HL-60/S4 (cell line): Measurements from ENCODE around the gene ETFA.

Experiments used
- in situ Hi-C: fragments of 300-500 bp; cut with MboI; formaldehyde crosslinking; loops from 2 replicates; pipeline ENCODE4 v1.14.3; 2022; ENCODE audit warnings: low sequenced_read_pairs

Gene ETFA

DNA sequence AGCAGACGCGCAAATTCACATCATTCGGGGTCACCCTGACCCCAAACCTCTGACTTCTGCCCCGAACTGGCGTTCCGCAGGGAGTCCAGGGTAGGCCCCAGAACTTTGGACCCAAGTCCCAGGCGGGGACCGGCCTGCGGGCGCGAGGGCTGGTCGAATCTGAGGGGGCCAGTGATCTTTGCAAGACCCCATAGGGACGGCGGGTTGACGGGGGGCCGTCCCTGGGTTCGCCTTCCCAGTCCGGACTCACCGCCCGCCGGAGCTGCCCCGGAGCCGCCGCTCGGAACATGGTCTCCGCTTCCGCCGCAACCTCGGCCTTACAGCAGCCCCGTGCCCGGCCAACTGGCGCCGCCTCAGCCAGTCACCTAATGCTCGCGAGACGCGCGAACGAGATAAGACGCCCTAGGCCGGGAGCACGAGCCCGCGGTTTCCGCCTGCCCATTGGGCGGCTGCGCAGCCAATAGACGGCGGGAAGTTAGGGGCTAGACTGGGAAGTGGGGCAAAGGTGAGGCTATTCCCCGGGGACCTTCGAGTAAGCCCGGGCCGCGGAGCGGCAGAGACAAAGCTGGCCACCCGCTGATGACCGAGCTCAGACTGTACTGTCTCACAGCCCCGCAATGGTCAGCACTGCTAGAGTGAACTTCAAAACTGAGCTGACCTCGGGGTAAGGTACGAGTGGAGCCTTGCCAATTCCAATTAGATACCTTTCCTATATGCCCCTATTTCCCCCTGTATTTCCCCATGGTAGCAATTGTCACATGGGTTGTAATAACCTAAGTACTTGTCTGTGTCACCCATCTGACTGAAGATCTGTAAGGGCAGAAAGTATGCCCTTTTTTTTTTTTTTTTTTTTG is at the start of gene ETFA:
Gene ETFA (minus strand): TSS at position 370 of the 854 bp plus-strand sequence. CDS start 81 bp downstream, at position 289.
- in situ Hi-C loops, result no loop called here

DNA sequence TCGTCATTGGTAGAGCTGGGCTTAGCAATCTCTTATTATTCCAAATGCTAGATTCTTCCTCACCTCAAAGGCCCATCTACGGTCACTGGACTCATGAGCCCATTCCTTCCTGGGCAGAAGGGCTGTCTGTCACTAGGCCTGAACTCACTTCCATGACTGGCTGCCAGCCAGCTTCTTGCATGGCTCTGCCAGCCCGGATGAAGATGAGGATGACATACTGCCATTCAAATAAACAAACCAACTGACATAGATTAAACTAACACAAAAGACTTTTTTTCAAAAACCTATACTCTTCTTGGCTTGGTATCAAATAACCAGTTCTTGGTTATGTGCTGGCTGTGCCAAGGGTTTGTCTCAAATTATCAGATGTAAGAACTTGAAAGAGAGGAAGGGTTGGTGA is 49.1 kb upstream of the ETFA start:
- in situ Hi-C loops, result no loop called here

DNA sequence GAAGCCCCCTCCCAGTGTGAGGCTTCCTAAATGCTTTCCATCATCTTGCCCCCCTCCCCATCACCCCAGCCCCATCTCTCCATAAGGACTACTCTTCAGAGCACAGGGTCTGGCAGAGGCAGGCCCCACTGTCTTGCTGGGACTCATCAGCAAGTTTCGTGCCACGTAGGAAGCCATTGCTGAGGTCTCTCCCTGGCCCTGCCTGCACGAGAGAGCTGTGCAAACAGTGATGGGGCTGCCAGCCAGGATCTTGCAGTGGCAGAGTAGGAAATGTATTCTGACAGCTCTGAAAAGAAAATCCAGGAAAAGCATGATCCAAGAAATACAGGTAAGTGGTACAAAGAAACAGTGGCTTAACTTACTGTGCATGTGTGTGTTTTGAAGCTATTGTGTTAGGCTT is 47.9 kb upstream of the ETFA start:
- in situ Hi-C loops, result no loop called here

DNA sequence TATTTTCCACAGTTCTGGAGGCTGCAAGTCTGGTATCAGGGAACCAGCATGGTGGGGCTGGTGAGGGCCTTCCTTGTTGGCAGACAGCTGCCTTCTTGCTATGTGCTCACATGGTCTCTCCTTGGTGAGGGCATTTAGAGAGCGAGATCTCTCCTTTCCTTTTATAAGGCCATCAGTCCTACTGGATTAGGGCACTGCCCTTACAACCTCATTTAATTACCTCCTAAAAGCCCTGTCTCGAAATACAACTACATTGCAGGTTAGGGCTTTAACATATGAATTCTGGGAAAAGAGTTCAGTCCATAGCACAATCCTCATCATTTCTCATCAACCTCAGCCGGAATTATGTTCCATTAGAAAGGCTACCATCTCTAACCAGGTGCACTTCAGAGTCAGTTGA is 47.2 kb upstream of the ETFA start:
- in situ Hi-C loops, result no loop called here

DNA sequence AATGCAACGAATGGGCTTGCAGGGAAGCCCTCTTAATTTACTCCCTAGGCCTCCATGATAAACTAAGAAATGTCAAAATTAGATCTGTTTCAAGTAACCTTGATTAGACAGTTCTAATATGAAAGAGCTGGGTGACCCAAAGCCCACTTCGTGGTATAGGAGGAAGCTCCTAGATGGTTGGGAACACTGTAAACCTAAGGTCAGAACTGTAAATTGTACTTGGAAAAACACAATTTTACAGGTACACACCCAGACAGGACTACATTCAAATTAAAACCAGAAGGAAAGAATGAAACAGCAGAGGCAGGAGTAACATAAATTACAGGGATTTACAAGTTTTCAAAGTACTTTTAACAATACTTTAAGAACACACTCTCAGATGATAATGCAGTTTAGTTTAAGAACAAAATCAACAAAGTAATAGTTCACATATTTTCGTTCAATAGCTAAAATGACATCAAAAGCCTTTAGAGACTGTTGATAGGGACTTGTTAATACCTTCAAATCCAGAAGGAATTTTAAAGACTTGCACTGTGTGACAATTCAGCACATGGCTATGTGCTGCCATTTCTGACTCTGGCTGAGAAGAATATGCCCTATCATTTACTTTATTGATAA is 43.7 kb upstream of the ETFA start:
- in situ Hi-C loops, result no loop called here

DNA sequence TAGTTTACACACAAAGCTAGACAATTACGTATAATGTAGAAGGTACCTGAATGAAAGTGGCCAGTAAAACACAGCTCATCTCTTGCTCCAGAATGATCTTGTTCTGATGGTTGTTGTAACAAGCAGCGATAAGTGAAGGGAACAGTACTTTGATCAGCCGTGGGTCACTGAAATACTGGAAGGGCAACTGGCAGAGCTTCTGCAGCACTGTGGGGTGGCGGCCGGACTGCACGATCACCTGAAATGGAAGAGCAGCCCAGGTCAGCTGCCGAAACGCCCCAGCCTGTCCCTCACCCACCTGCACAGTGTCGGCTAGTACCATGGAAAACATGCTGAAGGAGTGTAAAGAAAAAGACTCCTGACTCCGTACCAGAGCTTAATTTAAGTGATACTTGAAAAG is 42.6 kb upstream of the ETFA start:
- in situ Hi-C loops, result no loop called here

DNA sequence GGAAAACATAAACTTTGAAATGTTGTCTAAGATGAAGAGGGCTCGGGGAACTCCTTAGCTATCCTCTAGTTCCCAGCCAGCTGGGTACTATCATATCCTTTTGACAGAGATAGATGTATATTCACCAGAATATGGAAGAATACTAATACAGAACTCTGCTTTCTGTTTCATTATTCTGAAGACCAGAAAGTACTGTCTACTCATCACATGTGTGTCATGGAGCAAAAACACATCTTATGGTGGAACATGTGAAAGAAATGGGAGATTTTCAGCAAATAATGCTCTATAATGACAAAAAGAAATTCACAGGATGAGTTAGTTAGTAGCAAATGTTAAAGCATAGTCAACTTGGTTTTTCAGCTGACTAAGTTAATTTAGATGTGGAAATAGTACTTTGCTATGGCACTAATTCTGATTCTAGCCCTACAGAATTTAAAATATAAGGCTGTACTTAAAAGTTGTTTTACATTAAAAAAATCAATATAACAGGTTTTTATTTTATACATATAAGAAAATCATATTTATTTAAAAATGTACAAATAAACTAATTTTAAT is 41.8 kb upstream of the ETFA start:
- in situ Hi-C loops, result no loop called here

DNA sequence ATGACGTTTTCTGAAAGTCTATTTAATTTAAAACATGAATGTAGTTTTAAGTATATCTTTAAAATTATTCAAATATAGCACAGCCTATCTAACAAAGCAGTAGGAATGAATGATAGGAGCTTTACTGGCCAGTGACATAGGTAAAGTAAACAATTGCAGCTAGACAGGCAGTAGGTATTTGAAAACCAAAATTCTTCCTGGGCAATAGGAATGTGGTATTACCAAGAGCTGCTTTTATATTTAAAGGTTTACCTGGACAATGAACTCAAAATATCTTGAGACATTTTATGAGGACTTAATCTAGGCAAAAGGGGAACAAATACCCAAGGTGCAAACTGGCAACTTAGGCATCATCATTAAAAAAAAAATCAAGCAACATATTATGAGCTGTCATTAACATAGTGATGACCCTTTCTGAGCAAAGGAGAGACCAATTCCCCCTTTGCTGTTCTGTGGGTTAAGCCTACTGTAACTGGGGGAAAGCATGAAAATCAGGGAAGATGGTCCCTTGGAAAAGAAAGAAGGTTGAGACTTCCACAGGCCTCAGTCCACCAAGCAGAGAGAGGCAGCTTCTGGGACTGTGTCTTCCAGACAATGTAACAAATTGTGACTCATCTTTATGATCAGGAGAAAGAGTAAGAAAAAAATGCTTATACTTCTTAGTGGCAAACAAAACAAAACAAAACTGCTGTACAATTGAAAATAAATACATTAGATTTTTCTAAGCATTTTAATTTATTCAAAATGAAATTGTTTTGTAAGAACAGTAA is 38.2 kb upstream of the ETFA start:
- in situ Hi-C loops, result no loop called here

DNA sequence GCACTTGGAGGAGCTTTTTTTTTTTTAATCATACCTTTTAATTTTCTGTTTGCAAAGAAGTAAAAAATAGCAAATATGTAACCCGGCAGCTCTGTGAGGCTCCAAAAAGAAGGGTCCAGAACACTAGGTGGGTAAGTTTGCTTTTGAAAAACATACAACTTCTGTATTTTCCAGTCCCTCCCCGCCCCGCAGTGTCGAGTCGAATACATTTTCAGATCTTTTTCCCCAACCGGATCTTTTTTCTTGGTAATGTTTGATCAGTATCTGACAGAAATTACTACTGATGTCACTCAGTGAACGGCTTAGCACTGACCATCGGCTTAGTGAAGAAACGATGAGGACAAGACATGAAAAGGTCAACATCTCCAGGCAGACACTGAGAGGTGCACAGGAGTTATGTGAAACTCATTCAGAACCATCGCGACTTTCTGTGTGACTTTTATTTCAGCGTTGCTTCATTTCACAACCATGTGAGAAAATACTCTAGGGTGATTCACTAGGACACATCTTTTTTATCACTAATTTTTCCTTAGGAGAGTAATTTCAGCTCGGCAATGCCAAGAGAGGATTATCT is 36.3 kb upstream of the ETFA start:
- in situ Hi-C loops, result no loop called here

DNA sequence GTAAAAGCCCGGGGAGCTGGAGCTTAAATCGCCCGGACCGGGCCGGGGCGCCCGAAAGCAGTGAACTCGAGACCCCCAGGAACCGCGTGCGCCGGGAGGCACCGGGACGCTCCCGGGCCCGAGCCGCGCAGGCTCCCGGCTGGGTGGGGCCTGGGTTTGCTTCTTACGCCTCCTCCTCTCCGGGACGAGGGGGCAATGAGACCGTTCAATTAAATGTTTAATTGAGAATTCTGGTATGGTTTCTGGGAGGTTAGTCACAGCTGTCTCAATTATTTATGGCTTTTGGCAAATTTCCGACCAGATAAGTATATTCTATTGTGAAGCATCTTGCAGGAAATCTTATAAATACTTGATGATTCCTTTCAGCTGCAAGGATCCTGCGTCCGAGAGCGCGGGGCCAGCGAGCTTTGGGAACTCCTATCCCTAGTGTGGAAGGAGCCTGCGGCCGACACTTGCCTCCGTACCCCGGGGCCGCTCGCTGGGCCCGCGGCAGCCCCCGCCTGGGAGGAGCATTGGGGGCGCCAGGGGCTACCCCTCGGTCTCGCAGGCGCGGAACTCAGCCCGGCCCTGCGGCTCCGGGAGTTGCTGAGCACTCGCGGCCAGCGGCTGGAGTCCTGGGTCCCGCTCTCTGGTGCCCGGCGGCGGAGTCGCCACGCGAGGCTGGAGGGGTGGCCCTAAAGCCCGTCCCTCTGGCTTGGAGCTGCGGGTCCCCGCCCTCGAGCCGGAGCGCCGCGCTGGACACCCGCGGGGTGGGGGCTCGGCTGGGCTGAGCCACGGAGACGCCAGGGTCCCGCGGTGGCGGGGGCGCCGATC is 35.6 kb upstream of the ETFA start:
- in situ Hi-C loops, result no loop called here

DNA sequence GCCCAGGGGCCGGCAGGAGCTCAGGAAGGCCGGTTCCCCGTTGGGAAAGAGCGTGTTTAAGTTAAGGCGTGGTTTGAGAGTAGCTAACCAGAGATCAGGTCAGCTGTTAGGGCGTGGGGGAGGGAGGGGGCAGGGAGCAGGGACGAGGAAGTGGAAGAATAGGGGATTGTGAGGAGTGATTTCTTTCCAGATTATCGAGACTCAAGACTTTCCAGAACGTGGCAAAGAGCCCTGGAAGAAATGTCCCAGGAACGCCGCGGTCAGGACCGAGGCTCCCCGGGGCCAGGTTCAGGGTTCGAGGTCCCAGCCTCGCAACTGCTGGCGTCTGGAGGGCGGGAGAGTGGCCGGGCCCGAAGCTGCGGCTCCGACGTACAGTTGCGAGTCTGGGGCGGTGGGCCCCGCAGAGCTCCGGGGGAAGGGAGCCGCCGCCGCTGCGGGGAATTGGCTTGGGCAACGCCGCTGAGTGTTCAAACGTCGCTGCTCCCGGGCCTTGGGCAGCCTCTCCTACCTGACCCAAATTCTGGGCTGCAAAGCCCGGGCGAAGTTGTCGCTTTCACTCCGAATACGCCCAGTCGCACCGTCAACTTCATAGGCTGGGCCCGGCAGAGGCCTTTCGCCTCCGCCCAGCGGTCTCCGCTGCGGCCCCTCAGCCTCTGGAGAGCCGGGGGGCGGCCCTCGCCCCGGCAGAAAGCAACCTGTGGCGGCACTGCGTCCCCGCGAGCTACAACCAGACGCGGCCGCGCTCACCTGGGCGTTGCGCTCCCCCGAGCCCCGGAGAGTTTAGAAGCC is 34.8 kb upstream of the ETFA start:
- in situ Hi-C loops, result no loop called here

DNA sequence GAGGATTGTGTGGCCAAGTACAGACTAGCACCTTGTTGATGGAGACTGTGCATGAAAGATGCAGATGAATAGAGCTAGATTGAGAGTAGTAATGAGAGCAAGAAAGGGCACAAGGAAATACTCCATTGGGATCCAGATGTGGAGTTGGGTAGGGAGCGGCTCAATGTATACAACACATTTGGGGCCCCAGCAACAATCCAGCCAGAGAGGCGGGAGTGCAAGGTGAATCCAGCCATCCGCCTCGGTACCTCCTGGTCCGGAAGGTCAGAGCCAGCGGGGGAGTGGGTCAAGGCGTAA is 34.3 kb upstream of the ETFA start:
- in situ Hi-C loops, result no loop called here

DNA sequence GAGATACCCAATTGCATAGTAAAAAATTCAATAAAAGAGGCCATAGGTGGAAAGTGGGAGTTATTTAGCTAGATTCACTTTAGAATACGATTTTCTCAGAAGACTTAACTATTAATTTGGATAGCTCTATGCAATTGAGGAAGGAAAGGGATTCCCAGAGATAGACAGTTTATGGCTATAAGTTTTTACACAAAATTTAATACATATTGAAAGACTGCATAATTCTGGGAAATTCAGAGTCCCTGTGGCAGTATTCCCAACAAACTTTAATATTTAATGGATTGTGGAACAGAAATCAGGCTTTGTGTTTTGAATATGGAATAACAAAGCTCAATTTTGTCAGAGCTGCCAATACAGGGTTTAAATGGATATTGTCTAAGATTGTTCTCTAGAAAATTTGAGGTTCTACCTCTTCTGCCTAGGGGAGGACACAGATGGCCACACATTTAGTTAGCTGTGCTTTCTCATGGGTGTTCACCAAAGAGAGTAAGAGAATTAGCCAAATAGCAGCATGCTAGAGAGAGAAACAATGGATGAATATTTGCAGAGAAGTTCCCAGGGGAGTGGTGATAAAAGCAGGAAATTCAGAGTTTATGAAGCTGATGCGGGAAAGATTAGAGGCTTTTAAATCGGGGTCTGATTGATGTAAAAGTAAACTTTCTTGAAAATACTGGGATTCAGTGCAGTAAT is 33.8 kb upstream of the ETFA start:
- in situ Hi-C loops, result no loop called here

DNA sequence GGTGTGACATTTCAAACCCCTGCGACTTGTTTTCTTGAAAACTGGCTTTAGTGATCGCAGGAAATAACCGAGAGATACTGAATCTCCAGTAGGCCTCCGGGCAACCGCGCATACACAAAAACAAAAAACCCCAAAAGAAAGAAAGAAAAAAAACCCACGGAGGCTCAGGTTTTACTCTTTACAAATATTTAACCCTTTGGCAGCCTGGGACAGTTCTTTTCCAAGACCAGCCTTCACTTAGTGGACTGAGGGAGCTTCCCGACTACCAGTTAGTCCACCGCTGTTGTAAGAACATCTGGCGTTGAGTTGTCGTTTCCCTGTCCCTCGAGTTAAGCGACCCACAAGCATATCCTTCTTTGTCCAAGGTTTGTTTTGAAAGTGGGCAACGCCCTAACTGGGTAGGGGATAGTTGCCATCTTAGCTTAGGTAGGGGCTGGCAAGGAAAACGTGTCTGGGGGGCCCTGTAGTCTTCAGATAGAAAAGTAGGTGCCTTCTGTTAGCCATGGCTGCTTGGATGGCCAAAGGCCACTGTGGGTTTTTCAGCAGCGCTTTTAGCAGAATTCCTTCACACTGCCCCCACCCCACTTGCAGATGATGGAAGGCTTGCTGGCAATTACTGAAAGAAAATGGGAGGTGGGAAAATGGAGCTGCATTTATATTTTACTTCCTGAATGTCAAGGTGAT is 32.2 kb upstream of the ETFA start:
- in situ Hi-C loops, result no loop called here

DNA sequence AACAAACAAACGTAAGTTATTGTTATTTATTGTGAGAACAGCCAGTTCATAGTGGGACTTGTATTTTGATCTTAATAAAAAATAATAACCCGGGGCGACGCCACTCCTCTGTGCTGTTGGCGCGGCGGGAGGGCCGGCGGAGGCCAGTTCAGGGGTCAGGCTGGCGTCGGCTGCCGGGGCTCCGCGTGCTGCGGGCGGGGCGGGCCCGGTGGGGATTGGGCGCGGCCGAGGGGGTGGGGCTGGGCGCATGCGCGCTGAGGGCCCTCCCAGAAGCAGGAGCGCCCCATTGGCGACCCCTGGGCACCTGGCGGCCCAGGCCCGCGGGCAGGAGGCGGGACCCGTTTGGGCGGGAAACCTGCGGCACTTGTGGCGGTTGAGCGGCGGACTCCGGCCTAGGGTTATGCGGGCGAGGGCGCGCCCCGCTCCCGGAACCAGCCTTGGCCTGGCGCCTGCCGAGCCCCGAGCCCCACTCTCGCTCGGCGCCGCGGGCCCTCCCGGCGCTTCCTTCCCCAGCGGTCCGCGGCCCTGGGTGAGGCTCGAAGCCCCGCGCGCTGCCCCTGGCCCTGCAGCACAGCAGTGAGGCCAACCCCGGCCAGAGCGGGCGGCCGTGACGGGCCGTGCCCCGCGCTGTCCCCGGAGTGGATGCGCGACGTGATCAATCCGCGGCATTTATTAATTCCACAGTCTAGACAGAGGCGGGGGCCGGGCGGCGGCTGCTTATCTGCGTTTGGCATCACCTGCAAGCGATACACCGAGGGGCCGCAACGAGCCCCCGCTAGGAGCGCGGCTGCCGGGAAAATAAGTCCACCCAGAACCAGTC is 31.3 kb upstream of the ETFA start:
- in situ Hi-C loops, result no loop called here

DNA sequence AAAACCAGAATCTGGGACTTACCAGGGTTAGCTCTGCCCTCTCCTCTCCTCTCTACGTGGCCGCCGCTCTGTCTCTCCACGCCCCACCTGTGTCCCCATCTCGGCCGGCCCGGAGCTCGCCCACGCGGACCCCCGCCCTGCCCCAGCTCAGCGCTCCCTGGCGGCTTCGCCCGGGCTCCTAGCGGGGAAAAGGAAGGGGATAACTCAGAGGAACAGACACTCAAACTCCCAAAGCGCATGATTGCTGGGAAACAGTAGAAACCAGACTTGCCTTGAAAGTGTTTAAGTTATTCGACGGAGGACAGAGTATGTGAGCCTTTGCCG is 30.8 kb upstream of the ETFA start:
- in situ Hi-C loops, result no loop called here

DNA sequence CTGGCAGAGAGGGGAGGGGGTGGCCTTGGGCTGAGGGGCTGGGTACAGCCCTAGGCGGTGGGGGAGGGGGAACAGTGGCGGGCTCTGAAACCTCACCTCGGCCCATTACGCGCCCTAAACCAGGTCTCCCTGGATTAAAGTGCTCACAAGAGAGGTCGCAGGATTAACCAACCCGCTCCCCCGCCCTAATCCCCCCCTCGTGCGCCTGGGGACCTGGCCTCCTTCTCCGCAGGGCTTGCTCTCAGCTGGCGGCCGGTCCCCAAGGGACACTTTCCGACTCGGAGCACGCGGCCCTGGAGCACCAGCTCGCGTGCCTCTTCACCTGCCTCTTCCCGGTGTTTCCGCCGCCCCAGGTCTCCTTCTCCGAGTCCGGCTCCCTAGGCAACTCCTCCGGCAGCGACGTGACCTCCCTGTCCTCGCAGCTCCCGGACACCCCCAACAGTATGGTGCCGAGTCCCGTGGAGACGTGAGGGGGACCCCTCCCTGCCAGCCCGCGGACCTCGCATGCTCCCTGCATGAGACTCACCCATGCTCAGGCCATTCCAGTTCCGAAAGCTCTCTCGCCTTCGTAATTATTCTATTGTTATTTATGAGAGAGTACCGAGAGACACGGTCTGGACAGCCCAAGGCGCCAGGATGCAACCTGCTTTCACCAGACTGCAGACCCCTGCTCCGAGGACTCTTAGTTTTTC is 30.2 kb upstream of the ETFA start:
- in situ Hi-C loops, result no loop called here
